GM19372 (cell line): ENCODE data around the gene TNFRSF11A.

Experiments used
- ATAC-seq: cut with Tn5 transposase; IDR thresholded peaks from one replicate; pipeline ENCODE4 v1.9.1; 2021; ENCODE audit warnings: mild to moderate bottlenecking, low read depth, moderate library complexity; ENCODE audit not compliant: unreplicated experiment

TNFRSF11A gene

DNA sequence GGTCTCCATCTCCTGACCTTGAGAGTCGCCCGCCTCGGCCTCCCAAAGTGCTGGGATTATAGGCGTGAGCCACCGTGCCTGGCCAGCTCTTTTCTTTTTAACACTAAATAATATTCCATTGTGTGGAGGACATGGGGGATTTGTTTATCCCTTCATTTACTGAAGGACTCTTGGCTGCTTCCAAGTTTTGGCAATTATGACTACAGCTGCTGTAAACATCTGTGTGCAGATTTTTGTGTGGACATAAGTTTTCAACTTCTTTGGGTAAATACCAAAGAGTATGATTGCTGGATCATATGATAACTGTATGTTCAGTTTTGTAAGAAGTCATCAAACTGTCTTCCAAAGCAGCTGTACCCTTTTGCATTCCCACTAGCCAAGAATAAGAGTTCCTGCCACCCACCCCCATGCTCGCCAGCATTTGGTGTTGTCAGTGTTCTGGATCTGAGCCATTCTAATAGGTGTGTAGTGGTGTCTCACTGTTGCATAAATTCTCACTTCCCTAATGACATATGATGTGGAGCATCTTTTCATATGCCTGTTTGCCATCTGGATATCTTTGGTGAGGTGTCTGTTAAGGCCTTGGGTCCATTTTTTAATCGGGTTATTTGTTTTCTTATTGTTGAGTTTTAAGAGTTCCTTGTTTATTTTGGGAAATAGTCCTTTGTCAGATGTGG lies 52.2 kb downstream of the TNFRSF11A start:
- ATAC-seq, result no peak

DNA sequence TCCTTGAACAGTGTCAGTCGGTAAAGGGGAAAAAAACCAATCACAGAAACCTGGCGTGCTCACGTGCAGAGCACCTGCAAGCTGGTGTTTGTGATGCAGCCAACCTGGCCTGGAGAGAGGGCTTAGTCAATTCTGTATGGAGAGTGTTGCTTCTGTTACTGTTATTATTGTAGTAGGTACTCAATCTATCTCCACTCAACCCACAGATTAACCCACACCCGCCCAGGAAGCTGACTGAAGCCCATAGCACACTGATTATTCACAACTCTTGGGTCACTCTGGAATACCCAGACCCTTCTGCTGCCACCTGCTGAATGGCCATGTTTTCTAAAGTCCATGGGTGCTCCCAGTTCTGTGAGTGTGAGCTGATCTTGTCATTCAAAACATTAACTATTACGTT lies 53.9 kb downstream of the TNFRSF11A start:
- no peak for ATAC-seq

DNA sequence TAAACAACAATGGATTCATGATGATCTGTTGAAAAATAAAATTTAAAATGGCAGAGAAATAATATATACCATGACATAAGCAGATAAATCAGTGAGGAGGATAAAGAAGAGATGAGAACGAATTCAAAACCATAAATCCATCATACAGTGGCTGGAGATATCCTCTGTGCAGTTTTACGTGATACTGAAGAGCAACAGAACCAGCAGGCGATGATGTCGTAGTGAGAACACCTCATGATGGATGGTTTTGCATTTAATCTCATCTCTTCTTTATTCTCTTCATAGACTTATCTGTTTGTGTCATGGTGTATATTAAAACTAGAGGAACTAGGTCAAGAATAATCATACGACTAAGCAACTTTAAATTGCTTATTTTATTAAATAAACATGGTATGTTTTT lies 56.3 kb downstream of the TNFRSF11A start:
- ATAC-seq, result no peak

GRCh38 chr18:62384068-62384467 lies 59.0 kb downstream of the TNFRSF11A start:
- no peak for ATAC-seq

DNA sequence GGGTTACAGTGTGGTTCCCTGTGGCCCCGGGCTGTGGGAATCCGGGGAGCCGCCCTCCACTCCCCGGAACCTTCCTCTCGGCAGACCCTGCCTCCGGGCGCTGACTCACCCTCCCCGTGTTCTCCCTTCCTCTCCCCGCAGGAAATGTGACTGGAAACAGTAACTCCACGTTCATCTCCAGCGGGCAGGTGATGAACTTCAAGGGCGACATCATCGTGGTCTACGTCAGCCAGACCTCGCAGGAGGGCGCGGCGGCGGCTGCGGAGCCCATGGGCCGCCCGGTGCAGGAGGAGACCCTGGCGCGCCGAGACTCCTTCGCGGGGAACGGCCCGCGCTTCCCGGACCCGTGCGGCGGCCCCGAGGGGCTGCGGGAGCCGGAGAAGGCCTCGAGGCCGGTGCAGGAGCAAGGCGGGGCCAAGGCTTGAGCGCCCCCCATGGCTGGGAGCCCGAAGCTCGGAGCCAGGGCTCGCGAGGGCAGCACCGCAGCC lies 59.5 kb downstream of the TNFRSF11A start:
- no peak for ATAC-seq

DNA sequence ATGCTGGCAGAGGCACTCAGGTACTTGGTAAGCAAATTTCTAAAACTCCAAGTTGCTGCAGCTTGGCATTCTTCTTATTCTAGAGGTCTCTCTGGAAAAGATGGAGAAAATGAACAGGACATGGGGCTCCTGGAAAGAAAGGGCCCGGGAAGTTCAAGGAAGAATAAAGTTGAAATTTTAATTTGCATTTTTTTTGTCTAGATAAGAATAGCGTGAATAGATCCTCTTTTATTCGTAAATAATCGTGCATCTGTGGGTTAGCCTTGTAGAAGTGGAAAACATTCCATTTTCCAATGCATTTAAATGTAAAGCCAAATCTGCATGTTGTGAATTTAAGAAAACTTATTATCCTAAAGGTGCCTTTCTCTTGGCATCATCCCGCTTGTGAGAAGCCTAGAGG lies 61.0 kb downstream of the TNFRSF11A start:
- ATAC-seq, result no peak

GRCh38 chr18:62386601-62387000 lies 61.5 kb downstream of the TNFRSF11A start:
- ATAC-seq, result no peak

GRCh38 chr18:62387257-62387656 lies 62.1 kb downstream of the TNFRSF11A start:
- no peak for ATAC-seq

- ATAC-seq, result no peak
Observed at GRCh38 chr18:62388855-62389760, 64.0 kb downstream of the TNFRSF11A start.

- no peak for ATAC-seq
Observed at GRCh38 chr18:62389761-62390481, 64.8 kb downstream of the TNFRSF11A start.

DNA sequence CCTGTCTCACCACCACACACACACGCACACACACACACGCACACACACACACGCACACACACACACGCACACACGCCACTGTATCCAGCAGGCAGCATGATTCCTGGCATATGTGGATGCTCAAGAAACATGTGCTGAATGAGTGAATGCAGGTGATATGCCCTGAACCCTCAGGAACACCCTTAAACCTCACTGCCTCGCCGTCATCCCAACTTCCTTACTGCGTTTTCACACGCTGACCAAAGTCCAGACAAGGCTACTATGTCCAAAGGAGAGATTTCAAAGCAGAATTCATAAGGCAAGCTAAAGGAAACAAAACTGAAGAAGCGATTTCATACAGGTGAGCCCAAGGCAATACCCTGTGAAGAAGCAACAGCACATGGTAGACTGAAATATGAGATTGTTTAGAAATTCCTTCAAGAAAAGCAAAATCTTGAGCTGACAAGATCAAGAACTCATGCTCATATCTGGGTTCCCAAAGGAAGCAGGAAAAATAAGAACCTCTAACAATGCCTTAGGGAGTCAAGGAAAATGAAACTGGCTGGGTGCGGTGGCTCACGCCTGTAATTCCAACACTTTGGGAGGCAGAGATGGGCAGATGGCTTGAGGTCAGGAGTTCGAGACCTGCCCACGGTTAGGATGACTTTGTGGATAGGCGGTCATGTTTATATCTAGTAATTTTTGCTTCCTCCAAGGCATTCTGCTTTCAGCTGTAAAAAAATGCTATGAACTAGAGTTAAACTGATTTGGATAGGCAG lies 69.1 kb downstream of the TNFRSF11A start:
- no peak for ATAC-seq

DNA sequence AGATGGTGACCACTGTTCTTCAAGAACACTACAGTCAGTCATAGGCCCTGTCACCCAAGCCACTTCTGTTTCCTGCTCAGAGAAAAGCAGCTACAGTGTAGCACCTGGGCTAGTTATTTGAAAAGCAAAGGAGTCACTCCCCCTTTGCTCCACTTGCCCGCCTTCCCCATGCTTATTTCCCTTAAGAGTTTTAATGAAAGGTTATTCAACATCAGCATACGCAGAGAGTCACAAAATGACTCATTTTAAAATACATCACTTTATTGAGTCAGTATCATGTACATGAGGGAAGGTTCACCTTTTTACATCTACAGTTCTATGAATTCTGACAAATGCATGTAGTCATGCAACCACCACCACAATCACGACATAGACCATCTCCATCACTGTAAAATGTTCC lies 71.3 kb downstream of the TNFRSF11A start:
- ATAC-seq, result no peak

DNA sequence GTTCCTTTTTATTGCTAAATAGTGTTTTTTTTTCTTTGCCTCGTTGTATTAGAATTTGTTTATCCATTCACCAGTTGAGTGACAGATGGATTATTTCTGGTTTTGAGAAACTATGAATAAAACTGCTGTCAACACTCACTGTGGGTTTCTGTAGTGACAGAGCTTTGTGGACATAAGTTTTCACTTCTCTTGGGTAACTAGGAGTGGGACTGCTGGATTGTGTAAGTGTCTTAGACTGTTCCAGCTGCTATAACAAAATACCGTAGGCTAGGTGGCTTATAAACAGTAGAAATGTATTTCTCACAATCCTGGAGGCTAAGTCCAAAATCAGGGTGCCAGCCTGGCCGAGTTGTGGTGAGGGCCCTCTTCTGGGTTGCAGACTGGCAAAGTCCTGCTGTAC lies 71.9 kb downstream of the TNFRSF11A start:
- ATAC-seq, result no peak

DNA sequence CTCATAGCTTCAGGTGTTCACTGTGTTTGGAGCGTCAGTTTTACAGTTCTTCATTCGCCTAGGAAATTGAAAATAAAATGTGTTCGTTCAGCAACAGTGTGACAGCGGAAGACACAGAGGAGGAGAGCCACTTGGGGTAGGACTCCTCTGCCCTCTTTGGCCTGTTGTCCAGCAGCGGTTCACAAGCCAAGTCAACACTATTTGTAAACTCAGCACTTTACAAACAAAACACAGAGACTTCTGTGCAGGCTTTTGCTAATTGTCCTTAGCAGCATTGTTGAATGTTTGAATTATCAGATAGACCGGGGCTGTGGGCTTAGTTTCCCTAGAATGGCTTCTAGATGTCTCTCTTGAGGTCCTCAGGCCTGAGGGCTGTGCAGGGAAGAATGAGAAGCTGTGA lies 73.2 kb downstream of the TNFRSF11A start:
- ATAC-seq, result no peak

- no peak for ATAC-seq
Observed at GRCh38 chr18:62399276-62399675, 74.2 kb downstream of the TNFRSF11A start.

DNA sequence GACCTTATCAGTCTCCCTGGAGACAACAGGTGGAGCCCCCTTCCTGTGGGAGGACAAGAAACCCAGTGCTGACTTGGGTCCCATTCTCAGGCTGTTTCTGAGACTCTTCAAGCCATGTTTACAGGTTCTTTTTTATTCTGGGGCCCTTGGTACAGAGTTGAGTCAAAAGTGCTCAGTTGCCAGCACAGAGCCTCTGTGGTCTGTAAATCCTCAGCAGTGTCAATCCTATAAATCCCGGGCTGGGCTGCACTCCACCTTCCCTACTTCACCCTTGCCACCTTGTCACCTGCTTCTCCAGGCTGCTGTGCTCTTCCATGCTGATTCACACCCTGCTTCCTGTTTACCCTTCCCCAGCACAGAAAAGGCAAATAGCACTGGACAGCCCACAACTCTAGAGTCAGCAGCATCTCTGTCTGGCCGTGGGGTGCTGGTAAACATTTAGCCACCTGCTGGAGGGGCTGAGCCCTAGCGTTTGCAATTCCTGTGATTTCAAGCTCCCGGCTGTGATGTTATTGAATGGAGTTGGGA lies 74.7 kb downstream of the TNFRSF11A start:
- ATAC-seq, result no peak

- ATAC-seq, result no peak
Observed at GRCh38 chr18:62400916-62401315, 75.8 kb downstream of the TNFRSF11A start.

DNA sequence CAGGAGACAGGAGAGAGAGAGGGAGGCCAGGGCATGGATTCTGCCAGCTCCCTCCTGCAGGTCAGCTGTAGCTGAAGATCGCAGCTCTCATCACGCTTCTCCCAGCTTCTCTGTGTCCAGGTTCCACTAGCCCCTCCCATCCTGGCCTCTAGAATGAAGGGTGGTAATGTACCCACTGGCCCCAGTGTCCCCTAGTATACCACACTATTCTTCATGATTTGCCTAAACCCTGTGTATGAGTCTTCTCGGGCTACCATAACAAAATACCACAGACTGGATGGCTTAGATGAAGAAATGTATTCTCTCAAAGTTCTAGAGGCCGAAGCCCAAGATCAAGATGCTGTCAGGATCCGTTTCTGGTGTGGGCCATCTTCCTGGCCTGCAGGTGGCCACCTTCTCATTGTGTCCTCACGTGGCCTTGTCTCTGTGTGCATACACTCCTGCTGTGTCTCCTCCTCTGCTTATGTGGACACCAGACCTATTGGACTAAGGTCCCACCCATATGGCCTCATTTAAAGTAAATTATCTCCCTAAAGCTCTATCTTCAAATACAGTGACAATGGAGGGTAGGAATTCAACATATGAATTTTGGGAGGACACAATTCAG lies 77.3 kb downstream of the TNFRSF11A start:
- no peak for ATAC-seq

DNA sequence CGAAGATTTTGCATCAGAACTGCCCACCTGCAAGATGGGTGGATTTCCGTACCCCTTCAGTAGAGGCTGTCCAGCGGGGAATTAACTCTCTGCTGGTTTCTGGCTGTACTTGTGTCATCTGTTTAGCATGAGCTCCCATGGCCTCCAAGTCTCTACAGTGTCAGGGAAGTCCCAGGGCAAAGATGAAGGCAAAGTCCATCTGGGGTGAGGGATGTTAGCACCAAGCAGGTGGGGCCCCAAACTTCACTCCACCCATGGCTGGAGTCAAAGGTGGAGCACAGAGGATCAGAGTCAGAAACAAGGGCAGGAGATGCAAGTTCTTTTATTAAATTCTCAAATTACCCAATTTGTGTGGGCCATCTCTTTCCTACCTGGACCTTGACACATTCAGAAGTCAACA lies 78.0 kb downstream of the TNFRSF11A start:
- no peak for ATAC-seq

- no peak for ATAC-seq
Observed at GRCh38 chr18:62404881-62405280, 79.8 kb downstream of the TNFRSF11A start.
